NCI-H187 (cell line): ENCODE measurements around the gene ZNF529.

ENCODE experiments used
- DNase-seq, 2 experiments: peaks; one replicate each; lab custom pipeline; 2025; lab: John Stamatoyannopoulos, UW

ZNF529 gene

DNA sequence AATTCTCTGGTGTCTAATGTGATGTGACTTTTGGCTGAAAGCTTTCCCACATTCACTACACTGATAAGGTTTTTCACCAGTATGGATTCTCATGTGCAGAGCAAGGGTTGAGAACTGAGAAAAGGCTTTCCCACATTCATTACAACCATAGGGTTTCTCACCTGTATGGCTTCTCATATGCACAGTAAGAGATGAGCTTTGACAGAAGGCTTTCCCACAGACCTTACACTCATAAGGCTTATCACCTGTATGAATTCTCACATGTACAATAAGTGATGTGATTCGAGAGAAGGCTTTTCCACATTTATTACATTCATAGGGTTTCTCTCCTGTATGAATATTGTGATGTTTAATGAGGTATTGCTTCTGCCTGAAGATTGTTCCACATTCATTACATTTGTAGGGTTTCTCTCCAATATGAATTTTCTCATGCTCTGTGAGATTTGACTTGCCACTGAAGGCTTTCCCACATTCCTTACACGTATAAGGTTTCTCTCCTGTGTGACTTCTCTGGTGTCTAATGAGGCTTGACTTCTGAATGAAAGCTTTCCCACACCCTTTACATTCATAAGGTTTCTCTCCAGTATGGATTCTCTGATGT lies 59.0 kb downstream of the ZNF529 start:
- DNase-seq: no peak

DNA sequence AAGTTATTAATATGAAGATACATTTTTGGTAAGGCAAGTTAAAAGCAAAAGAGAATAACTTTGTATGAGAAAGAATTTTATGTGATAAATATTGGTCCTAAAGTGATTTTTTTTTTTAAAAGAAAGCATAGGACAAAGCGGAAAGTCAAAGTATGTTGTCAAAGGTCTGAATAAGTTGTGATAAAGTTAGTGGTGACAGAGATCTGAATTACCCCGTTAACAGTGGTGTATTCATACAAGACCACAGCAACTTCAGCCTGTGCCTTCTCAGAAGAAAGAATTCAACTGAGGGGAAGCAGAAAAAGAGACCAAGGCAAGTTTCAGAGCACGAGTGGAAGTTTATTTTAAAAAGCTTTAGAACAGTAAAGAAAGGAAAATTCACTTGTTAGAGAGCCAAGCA lies 64.8 kb downstream of the ZNF529 start:
- DNase-seq: no peak

DNA sequence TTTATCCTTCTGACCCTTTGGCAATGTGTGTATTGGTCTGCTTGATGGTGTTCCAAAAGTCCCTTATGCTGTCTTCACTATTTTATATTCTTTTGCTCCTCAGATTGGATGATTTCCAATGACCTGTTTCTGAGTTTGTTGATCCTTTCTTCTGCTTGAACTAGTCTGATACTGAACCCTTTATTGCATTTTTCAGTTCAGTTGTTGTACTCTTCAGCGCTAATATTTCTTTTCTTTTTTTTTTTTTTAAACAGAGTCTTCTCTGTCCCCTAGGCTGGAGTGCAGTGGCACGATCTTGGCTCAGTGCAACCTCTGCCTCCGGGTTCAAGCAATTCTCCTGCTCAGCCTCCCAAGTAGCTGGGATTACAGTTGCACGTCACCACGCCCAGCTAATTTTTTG lies 71.1 kb downstream of the ZNF529 start:
- DNase-seq: no peak

DNA sequence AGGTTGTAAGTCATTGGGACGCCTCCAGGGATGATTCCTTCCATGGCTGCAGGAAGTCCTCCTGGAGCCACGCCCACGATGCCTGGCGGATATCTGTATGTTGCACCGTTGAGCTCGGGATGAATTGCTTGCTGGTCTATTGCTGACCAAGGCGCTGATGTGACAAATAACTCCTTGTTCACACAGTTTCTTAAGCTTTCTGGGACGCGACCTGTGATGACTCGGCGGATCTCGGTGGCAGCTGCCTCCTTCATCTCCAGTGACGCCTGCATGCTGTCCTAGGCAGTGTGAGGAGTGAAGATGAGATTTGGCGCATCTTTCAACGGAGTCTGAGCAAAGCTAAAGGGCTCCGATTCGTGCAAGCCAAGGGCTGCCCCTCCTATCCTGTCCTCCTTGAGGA lies 76.1 kb downstream of the ZNF529 start:
- DNase-seq: no peak
